OCI-LY3 (cell line): Measurements from ENCODE around the gene APOLD1.

Source experiments
- EZH2phosphoT487 ChIP-seq: fragments of 200-600 bp; shearing (Covaris generic); IDR thresholded peaks from 2 replicates; pipeline ENCODE4 v1.6.1; 2018; ENCODE audit warnings: antibody characterized with exemption, mixed run types, low read depth
- TF ChIP-seq, protein P1 (sequence below): fragments of 200-600, 300-600 bp; sonication (generic); IDR thresholded peaks from 2 replicates; pipeline ENCODE4 v1.5.1; 2014; ENCODE audit warnings: antibody characterized with exemption, low read length, low read depth

GRCh38 chr12:12770262-12770661 lies 15.2 kb upstream of the APOLD1 start:
- TF ChIP-seq, protein P1, sequence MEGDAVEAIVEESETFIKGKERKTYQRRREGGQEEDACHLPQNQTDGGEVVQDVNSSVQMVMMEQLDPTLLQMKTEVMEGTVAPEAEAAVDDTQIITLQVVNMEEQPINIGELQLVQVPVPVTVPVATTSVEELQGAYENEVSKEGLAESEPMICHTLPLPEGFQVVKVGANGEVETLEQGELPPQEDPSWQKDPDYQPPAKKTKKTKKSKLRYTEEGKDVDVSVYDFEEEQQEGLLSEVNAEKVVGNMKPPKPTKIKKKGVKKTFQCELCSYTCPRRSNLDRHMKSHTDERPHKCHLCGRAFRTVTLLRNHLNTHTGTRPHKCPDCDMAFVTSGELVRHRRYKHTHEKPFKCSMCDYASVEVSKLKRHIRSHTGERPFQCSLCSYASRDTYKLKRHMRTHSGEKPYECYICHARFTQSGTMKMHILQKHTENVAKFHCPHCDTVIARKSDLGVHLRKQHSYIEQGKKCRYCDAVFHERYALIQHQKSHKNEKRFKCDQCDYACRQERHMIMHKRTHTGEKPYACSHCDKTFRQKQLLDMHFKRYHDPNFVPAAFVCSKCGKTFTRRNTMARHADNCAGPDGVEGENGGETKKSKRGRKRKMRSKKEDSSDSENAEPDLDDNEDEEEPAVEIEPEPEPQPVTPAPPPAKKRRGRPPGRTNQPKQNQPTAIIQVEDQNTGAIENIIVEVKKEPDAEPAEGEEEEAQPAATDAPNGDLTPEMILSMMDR = no peak
- TF ChIP-seq EZH2phosphoT487 = no peak
